H9 (cell line): ENCODE measurements around the gene ITPR2. TPM values are rescaled to one million over a fixed set of nuclear protein-coding genes. Genes with fewer than 3 reads are reported as not detected.

ENCODE experiments used
- DNase-seq: peaks from one replicate; pipeline ENCODE4 v3.0.0-alpha.2; 2017
- H2AFZ ChIP-seq: one replicate; pipeline ENCODE4 v1.6.1; 2013; ENCODE audit warnings: mild to moderate bottlenecking, low read length, control low read depth, moderate library complexity
- H2AK5ac ChIP-seq: 2 replicates; pipeline ENCODE4 v1.6.1; 2013; ENCODE audit warnings: low read length, control low read depth, mixed read lengths; ENCODE audit not compliant: insufficient read length
- H2BK120ac ChIP-seq: one replicate; pipeline ENCODE4 v1.6.1; 2013; ENCODE audit warnings: low read depth, mild to moderate bottlenecking, low read length, control low read depth, inconsistent platforms; ENCODE audit not compliant: poor library complexity, severe bottlenecking
- H2BK12ac ChIP-seq: 2 replicates; pipeline ENCODE4 v1.6.1; 2013; ENCODE audit warnings: low read length, control low read depth, mixed read lengths, low read depth; ENCODE audit not compliant: insufficient read length
- H2BK15ac ChIP-seq: 2 replicates; pipeline ENCODE4 v1.6.1; 2013; ENCODE audit warnings: low read depth, low read length, control low read depth
- H2BK20ac ChIP-seq: one replicate; pipeline ENCODE4 v1.6.1; 2013; ENCODE audit warnings: low read depth, mild to moderate bottlenecking, low read length, control low read depth, inconsistent platforms; ENCODE audit not compliant: poor library complexity, severe bottlenecking
- H2BK5ac ChIP-seq: 2 replicates; pipeline ENCODE4 v1.6.1; 2013; ENCODE audit warnings: low read length, control low read depth, mixed read lengths; ENCODE audit not compliant: insufficient read length
- H3K14ac ChIP-seq: 2 replicates; pipeline ENCODE4 v1.6.1; 2013; ENCODE audit warnings: low read length, control low read depth; ENCODE audit not compliant: insufficient read depth
- H3K18ac ChIP-seq: 2 replicates; pipeline ENCODE4 v1.6.1; 2013; ENCODE audit warnings: low read depth, mild to moderate bottlenecking, mixed read lengths, low read length, control low read depth; ENCODE audit not compliant: insufficient read length
- H3K23ac ChIP-seq: 2 replicates; pipeline ENCODE4 v1.6.1; 2013; ENCODE audit warnings: low read length, control low read depth, mixed read lengths, low read depth; ENCODE audit not compliant: insufficient read length
- H3K23me2 ChIP-seq: 2 replicates; pipeline ENCODE4 v1.6.1; 2013; ENCODE audit warnings: low read depth, mild to moderate bottlenecking, mixed read lengths, low read length, control low read depth; ENCODE audit not compliant: insufficient read length, poor library complexity, severe bottlenecking
- H3K27ac ChIP-seq: 2 replicates; pipeline ENCODE4 v1.5.1; 2013; ENCODE audit warnings: low read length, control low read depth, mixed read lengths, low read depth; ENCODE audit not compliant: insufficient read length
- H3K27me3 ChIP-seq: 2 replicates; pipeline ENCODE4 v1.6.1; 2013; ENCODE audit warnings: low read length, control low read depth, inconsistent platforms; ENCODE audit not compliant: insufficient read depth
- H3K4ac ChIP-seq: 2 replicates; pipeline ENCODE4 v1.6.1; 2013; ENCODE audit warnings: low read depth, mild to moderate bottlenecking, control low read depth, inconsistent platforms, low read length, moderate library complexity
- H3K4me1 ChIP-seq: 2 replicates; pipeline ENCODE4 v1.6.1; 2013; ENCODE audit warnings: low read length, control low read depth, inconsistent platforms; ENCODE audit not compliant: insufficient read depth
- H3K4me2 ChIP-seq: 2 replicates; pipeline ENCODE4 v1.6.1; 2013; ENCODE audit warnings: low read length, control low read depth, mixed read lengths; ENCODE audit not compliant: insufficient read length, insufficient read depth
- H3K56ac ChIP-seq: 2 replicates; pipeline ENCODE4 v1.6.1; 2013; ENCODE audit warnings: low read depth, mild to moderate bottlenecking, mixed read lengths, low read length, control low read depth; ENCODE audit not compliant: insufficient read length
- H3K79me1 ChIP-seq: 2 replicates; pipeline ENCODE4 v1.6.1; 2013; ENCODE audit warnings: low read depth, mild to moderate bottlenecking, moderate library complexity, low read length, control low read depth, inconsistent platforms; ENCODE audit not compliant: insufficient read depth, poor library complexity, severe bottlenecking
- H3K79me2 ChIP-seq: 2 replicates; pipeline ENCODE4 v1.6.1; 2013; ENCODE audit warnings: low read length, control low read depth, inconsistent platforms; ENCODE audit not compliant: insufficient read depth
- H3K9ac ChIP-seq: 2 replicates; pipeline ENCODE4 v1.6.1; 2013; ENCODE audit warnings: low read length, control low read depth, mixed read lengths; ENCODE audit not compliant: insufficient read length; ENCODE audit errors: extremely low read depth
- H3K9me3 ChIP-seq: one replicate; pipeline ENCODE4 v1.6.1; 2013; ENCODE audit warnings: low read depth, low read length, inconsistent platforms; ENCODE audit not compliant: control insufficient read depth
- H3T11ph ChIP-seq: one replicate; pipeline ENCODE4 v1.6.1; 2013; ENCODE audit warnings: mild to moderate bottlenecking, low read length, control low read depth, inconsistent platforms
- H4K20me1 ChIP-seq: one replicate; pipeline ENCODE4 v1.6.1; 2013; ENCODE audit not compliant: control insufficient read depth, insufficient read length, insufficient read depth
- H4K5ac ChIP-seq: 2 replicates; pipeline ENCODE4 v1.6.1; 2013; ENCODE audit warnings: low read depth, mild to moderate bottlenecking, mixed read lengths, low read length, control low read depth; ENCODE audit not compliant: insufficient read length
- H4K8ac ChIP-seq: replicated peaks from 2 replicates; pipeline ENCODE4 v1.6.1; 2013; ENCODE audit warnings: low read length, control low read depth, mixed read lengths, low read depth; ENCODE audit not compliant: insufficient read length
- H4K91ac ChIP-seq: 2 replicates; pipeline ENCODE4 v1.6.1; 2013; ENCODE audit warnings: low read depth, mild to moderate bottlenecking, moderate library complexity, mixed read lengths, low read length, control low read depth; ENCODE audit not compliant: insufficient read length
- H3K27ac Mint-ChIP-seq, 3 experiments: 2 replicates in 2 of 3; 3 replicates in 1 of 3; pipeline ENCODE4 v1.8.0; 2020 to 2021; ENCODE audit warnings: mixed read lengths in 3 of 3, mild to moderate bottlenecking in 1 of 3, moderate library complexity in 1 of 3
- H3K27me3 Mint-ChIP-seq: 2 replicates; pipeline ENCODE4 v1.8.0; 2021; ENCODE audit warnings: low read depth, mild to moderate bottlenecking, moderate library complexity, mixed read lengths
- H3K36me3 Mint-ChIP-seq, 3 experiments: 2 replicates in 2 of 3; 3 replicates in 1 of 3; pipeline ENCODE4 v1.8.0; 2020 to 2021; ENCODE audit warnings: low read depth in 3 of 3, mixed read lengths in 3 of 3; ENCODE audit not compliant: insufficient read depth in 1 of 3
- H3K4me1 Mint-ChIP-seq, 2 experiments: 2 replicates each; pipeline ENCODE4 v1.8.0; 2020; ENCODE audit warnings: mixed read lengths in 2 of 2
- H3K4me3 Mint-ChIP-seq, 2 experiments: 2 replicates in 1 of 2; 3 replicates in 1 of 2; pipeline ENCODE4 v1.8.0; 2020 to 2021; ENCODE audit warnings: mild to moderate bottlenecking in 2 of 2, mixed read lengths in 2 of 2, moderate library complexity in 1 of 2
- H3K9me3 Mint-ChIP-seq, 2 experiments: 2 replicates in 1 of 2; 3 replicates in 1 of 2; pipeline ENCODE4 v1.8.0; 2020; ENCODE audit warnings: mild to moderate bottlenecking in 2 of 2, mixed read lengths in 2 of 2, moderate library complexity in 1 of 2
- WGBS: extraction: QIAGEN DNeasy Blood & Tissue Kit; methylation state at CpG from one replicate; pipeline ENCODE4 v1.1.7; 2013; ENCODE audit warnings: missing lambda C conversion rate, low lambda C conversion rate, mixed read lengths; ENCODE audit not compliant: insufficient read length; ENCODE audit errors: extremely low coverage; 5-methylcytosine and 5-hydroxymethylcytosine counted together
- total RNA-seq: library from RNA; stranded (reverse); gene quantifications from 2 replicates; pipeline ENCODE4 v1.2.1, GENCODE V29; 2021
- TF ChIP-seq, protein P1 (sequence below): fragments of 200-600 bp; sonication (generic); conservative IDR thresholded peaks from 3 replicates; pipeline ENCODE4 v1.8.0; 2021; ENCODE audit warnings: antibody characterized with exemption, mild to moderate bottlenecking

Gene ITPR2
- total RNA-seq, 1 experiment from 2014 or later: 14.8 TPM

DNA sequence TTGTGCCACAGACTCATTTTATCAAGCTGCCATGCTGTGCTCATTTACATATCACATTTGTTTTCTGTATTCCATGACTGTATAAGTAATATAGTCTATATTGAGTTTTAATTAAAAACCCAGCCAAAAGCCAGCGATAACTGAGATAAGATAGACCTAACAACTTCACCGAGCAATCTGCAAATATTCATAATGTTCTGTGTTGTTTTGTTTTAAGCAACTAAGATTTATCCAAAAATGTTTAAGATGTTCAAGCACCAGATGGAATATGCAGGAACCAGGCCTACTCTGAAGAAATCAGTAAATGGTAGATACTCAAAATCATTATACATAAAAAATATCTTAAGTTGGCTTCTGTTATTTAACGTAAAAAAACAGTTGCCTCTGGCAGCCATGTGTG, 295.3 kb downstream of the ITPR2 start:
- Histone ChIP-seq H3K23me2 (no peaks in the 10 kb centered on the region), H4K5ac (no peak overlapping the region), H2AFZ (no peak overlapping the region), H4K20me1 (no peaks in the 10 kb centered on the region), H3K27me3 (no peaks in the 10 kb centered on the region), H3K79me2 (no peaks in the 10 kb centered on the region), H3K4ac (no peak overlapping the region), H4K91ac (no peak overlapping the region), H3K56ac (no peak overlapping the region), H2BK15ac (no peak overlapping the region), H4K8ac (no peak overlapping the region), H3K23ac (no peak overlapping the region), H3K14ac (no peak overlapping the region), H3K18ac (no peak overlapping the region), H2BK20ac (no peak overlapping the region), H3K4me2 (no peak overlapping the region), H2BK120ac (no peak overlapping the region), H3K9me3 (no peaks in the 10 kb centered on the region), H3K9ac (no peak overlapping the region), H3K79me1 (no peaks in the 10 kb centered on the region), H3K27ac (no peak overlapping the region), H2AK5ac (no peak overlapping the region), H3T11ph (no peak overlapping the region), H2BK5ac (no peak overlapping the region), H2BK12ac (no peak overlapping the region), H3K4me1 (no peaks in the 10 kb centered on the region; the same call in 1 of the 2 replicates)
- peaks cover 0 to 6% (median 0%) of the 10 kb centered on the region in 3 experiments; a peak in 2 of 7 replicates for H3K36me3 Mint-ChIP-seq
- no peak for DNase-seq
- H3K27ac Mint-ChIP-seq: no peak overlapping the region
- H3K27me3 Mint-ChIP-seq: no peaks in the 10 kb centered on the region
- no peak overlapping the region for H3K4me3 Mint-ChIP-seq
- WGBS: no CpG with 5 or more reads among the region's 3 CpGs
- peaks cover 6 to 7% of the 10 kb centered on the region in 2 experiments for H3K4me1 Mint-ChIP-seq
- no peaks in the 10 kb centered on the region for H3K9me3 Mint-ChIP-seq
- TF ChIP-seq, protein P1, sequence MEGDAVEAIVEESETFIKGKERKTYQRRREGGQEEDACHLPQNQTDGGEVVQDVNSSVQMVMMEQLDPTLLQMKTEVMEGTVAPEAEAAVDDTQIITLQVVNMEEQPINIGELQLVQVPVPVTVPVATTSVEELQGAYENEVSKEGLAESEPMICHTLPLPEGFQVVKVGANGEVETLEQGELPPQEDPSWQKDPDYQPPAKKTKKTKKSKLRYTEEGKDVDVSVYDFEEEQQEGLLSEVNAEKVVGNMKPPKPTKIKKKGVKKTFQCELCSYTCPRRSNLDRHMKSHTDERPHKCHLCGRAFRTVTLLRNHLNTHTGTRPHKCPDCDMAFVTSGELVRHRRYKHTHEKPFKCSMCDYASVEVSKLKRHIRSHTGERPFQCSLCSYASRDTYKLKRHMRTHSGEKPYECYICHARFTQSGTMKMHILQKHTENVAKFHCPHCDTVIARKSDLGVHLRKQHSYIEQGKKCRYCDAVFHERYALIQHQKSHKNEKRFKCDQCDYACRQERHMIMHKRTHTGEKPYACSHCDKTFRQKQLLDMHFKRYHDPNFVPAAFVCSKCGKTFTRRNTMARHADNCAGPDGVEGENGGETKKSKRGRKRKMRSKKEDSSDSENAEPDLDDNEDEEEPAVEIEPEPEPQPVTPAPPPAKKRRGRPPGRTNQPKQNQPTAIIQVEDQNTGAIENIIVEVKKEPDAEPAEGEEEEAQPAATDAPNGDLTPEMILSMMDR: no peak
